Measurements from ENCODE around the gene CCDC158.

CCDC158 gene

GRCh38 chr4:76280488-76281441, 140.2 kb downstream of the CCDC158 start:
- H3K9ac ChIP-seq, result no peak overlapping the region
- H3K27me3 ChIP-seq (ENCODE audit: control insufficient read depth, insufficient read depth, low read length), result no peaks in the 10 kb centered on the region
- TF ChIP-seq CTCF (IDR thresholded peaks at IDR 0.05), result no peak
- no peaks in the 10 kb centered on the region for H3K9me3 ChIP-seq (ENCODE audit: control insufficient read depth, low read length)
- no peak overlapping the region for H3K27ac ChIP-seq
- no peaks in the 10 kb centered on the region for H3K36me3 ChIP-seq (ENCODE audit: control insufficient read depth, insufficient read depth, low read length)
- no peak overlapping the region for H3K4me2 ChIP-seq (ENCODE audit: low read length)
- H3K79me2 ChIP-seq, result no peaks in the 10 kb centered on the region
- no peaks in the 10 kb centered on the region for H3K4me1 ChIP-seq
- H2AFZ ChIP-seq, result no peak overlapping the region
- H3K4me3 ChIP-seq (ENCODE audit: low read depth, low read length), result no peak overlapping the region

- Histone ChIP-seq H3K9ac (no peak overlapping the region), H3K36me3 (ENCODE audit: control insufficient read depth, insufficient read depth, low read length) (no peaks in the 10 kb centered on the region), H3K27ac (no peak overlapping the region), H3K4me2 (ENCODE audit: low read length) (no peak overlapping the region), H3K4me1 (no peaks in the 10 kb centered on the region), H3K27me3 (ENCODE audit: control insufficient read depth, insufficient read depth, low read length) (no peaks in the 10 kb centered on the region), H3K79me2 (no peaks in the 10 kb centered on the region), H3K4me3 (ENCODE audit: low read depth, low read length) (no peak overlapping the region), H3K9me3 (ENCODE audit: control insufficient read depth, low read length) (no peaks in the 10 kb centered on the region), H2AFZ (no peak overlapping the region)
- TF ChIP-seq CTCF (IDR thresholded peaks at IDR 0.05), result no peak
These were observed 141.5 kb downstream of the CCDC158 start for GRCh38 chr4:76279462-76279861.

GRCh38 chr4:76278583-76278982, 142.4 kb downstream of the CCDC158 start:
- Histone ChIP-seq H3K27ac (no peak overlapping the region), H3K9ac (no peak overlapping the region), H3K79me2 (no peaks in the 10 kb centered on the region), H3K4me1 (no peaks in the 10 kb centered on the region), H3K9me3 (ENCODE audit: control insufficient read depth, low read length) (no peaks in the 10 kb centered on the region), H3K27me3 (ENCODE audit: control insufficient read depth, insufficient read depth, low read length) (no peaks in the 10 kb centered on the region), H3K4me3 (ENCODE audit: low read depth, low read length) (no peak overlapping the region), H3K4me2 (ENCODE audit: low read length) (no peak overlapping the region), H2AFZ (no peak overlapping the region), H3K36me3 (ENCODE audit: control insufficient read depth, insufficient read depth, low read length) (no peaks in the 10 kb centered on the region)
- TF ChIP-seq CTCF (IDR thresholded peaks at IDR 0.05), result no peak

GRCh38 chr4:76277667-76278066, 143.3 kb downstream of the CCDC158 start:
- H3K4me1 ChIP-seq, result no peaks in the 10 kb centered on the region
- no peaks in the 10 kb centered on the region for H3K79me2 ChIP-seq
- no peak overlapping the region for H3K27ac ChIP-seq
- no peaks in the 10 kb centered on the region for H3K27me3 ChIP-seq (ENCODE audit: control insufficient read depth, insufficient read depth, low read length)
- H3K4me3 ChIP-seq (ENCODE audit: low read depth, low read length), result no peak overlapping the region
- TF ChIP-seq CTCF (IDR thresholded peaks at IDR 0.05), result no peak
- no peak overlapping the region for H3K4me2 ChIP-seq (ENCODE audit: low read length)
- H3K9me3 ChIP-seq (ENCODE audit: control insufficient read depth, low read length), result no peaks in the 10 kb centered on the region
- no peaks in the 10 kb centered on the region for H3K36me3 ChIP-seq (ENCODE audit: control insufficient read depth, insufficient read depth, low read length)
- H2AFZ ChIP-seq, result no peak overlapping the region
- no peak overlapping the region for H3K9ac ChIP-seq

- no peaks in the 10 kb centered on the region for H3K9me3 ChIP-seq (ENCODE audit: control insufficient read depth, low read length)
- no peaks in the 10 kb centered on the region for H3K36me3 ChIP-seq (ENCODE audit: control insufficient read depth, insufficient read depth, low read length)
- no peaks in the 10 kb centered on the region for H3K27me3 ChIP-seq (ENCODE audit: control insufficient read depth, insufficient read depth, low read length)
- no peak overlapping the region for H2AFZ ChIP-seq
- H3K4me3 ChIP-seq (ENCODE audit: low read depth, low read length), result no peak overlapping the region
- H3K4me1 ChIP-seq, result no peaks in the 10 kb centered on the region
- no peak for TF ChIP-seq CTCF (IDR thresholded peaks at IDR 0.05)
- no peak overlapping the region for H3K4me2 ChIP-seq (ENCODE audit: low read length)
- no peak overlapping the region for H3K9ac ChIP-seq
- H3K79me2 ChIP-seq, result no peaks in the 10 kb centered on the region
- H3K27ac ChIP-seq, result no peak overlapping the region
These were observed 144.1 kb downstream of the CCDC158 start for GRCh38 chr4:76276813-76277212.

Measured in parathyroid adenoma (tissue), 2 donors.